Activated CD4-positive, CD25-positive, alpha-beta regulatory T cell (primary cell): ENCODE results near the gene BHLHA9.
"Not testable (repeated sequence)": the region's sequence is repeated elsewhere in the genome, so short reads cannot be mapped to it uniquely, and the experiment has no call there.

Source experiments
- DNase-seq, 4 experiments: peaks; one replicate each; lab custom pipeline; 2025; lab: John Stamatoyannopoulos, UW

BHLHA9 gene

DNA sequence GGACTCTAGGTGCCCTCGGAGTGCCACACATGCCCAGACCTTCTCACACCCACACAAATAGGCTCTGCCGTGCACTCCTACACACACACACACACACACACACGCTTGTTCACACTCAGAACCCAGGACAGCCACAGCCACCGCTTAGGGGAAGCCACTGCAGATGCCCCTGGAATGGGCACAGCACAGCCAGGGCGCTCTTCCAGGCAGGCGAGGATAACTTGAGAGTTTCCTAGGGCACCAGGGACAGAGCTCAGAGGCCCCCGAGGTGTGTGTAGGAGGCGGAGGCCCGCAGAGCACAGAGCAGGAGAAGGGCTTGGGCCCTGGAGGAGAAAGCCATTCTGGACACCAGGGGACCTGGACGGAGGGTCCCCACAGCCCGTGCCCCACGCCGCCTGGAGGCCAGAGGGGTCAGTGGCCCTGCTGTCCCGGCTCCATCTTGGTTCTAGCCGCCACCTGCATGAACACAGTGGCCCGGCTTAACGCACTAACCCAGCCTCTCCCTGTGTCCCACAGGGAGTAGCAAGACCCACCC is 30.2 kb downstream of the BHLHA9 start:
- DNase-seq: no peak

DNA sequence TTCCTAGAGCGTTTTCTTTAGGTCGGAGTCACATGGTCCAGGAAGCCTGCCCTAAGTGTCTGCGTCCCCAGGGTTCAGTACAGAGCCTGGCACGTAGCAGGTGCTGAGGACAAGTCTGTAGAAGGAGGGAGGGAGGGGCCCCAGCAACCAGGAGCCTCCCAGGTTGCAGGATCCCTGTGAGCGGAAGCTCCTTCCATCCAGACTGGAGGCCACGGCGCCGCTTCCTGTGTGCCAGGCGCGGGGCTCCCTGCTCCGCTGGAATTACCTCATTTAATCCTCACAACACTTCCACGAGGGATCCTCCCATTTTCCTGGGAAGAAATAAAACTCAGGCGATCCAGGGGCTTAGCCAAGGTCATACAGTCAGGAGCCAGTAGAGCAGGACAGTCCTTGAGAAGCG is 31.3 kb downstream of the BHLHA9 start:
- no peak for DNase-seq

DNA sequence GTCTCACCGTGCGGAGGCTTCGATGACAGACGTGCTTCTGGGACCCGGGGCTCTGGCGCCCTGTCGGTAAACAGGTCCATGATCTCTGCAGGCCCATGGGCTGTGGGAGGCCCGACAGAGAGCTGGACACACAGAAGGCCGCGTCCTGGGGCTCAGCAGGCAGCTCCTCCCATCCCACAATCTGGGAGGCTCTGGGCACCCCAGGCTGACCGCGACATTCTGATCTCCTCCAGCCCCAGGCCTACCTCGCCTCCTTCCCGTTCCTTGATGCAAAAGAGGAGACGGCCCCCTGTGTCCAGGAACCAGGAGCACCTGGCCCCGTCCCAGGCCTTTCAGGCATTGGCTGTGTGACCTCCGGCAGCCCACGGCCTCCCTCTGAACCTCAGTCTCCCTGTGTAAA is 32.5 kb downstream of the BHLHA9 start:
- no peak for DNase-seq

DNA sequence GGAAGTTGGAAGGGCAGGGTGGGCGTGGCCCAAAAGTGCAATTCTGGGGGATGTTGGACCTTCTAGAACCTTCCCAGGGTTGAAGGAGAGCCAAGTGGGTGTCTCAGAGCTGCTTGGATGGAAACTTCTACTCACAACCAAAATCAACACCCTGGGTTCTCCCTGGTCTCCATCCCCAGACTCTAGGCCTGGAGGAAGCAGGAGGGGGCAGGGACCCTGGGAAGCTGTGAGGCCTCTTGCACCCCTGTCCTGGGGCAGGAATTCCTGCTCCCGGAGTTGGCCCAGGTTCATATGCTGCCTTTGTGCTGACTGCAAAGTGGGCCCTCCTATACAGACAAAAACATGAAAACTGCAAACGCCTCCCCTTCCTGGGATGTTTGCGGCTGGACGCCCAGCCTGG is 34.3 kb downstream of the BHLHA9 start:
- no peak for DNase-seq

DNA sequence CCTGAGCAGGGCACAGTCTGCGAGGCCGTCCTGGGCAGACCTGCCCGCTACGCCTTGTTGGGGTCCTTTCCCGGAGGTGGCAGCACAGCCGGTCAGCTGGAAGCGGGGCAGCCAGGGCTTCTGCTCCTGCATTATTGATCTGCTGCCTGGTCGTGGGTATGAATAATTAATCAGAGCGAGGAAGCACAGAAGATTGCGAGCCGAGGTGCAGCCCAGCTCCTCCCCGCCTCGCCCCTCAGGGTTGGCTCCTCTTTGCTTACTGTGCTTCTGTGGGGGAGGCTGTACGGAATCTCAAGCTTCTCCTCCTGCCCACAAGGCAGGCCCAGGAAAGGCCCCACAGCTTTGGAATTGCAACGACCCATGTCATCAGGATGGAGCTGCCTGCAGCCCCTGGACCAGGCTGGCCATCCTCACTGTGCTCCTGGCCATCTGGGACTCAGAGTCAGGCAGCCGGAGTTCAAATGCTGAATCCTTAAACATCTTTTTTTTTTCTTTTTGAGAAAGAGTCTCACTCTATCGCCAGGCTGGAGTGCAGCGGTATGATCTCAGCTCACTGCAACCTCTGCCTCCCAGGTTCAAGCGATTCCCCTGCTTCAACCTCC is 34.8 kb downstream of the BHLHA9 start:
- no peak for DNase-seq

DNA sequence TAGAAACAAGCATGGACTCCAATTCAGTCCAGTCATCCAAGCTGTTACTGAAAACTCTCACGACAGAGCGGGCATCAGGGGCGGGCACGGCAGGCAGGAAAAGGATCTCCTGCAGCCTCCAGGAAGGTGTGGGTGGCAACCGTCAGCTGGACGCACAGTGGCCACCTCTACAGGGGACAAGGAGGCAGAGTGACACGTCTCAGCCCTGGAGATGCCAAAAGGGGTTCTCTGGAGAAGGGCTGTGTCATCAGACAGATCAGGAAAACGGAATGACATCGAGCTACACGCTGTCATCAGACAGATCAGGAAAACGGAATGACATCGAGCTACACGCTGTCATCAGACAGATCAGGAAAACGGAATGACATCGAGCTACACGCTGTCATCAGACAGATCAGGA is 37.6 kb downstream of the BHLHA9 start:
- DNase-seq: not testable (repeated sequence)

DNA sequence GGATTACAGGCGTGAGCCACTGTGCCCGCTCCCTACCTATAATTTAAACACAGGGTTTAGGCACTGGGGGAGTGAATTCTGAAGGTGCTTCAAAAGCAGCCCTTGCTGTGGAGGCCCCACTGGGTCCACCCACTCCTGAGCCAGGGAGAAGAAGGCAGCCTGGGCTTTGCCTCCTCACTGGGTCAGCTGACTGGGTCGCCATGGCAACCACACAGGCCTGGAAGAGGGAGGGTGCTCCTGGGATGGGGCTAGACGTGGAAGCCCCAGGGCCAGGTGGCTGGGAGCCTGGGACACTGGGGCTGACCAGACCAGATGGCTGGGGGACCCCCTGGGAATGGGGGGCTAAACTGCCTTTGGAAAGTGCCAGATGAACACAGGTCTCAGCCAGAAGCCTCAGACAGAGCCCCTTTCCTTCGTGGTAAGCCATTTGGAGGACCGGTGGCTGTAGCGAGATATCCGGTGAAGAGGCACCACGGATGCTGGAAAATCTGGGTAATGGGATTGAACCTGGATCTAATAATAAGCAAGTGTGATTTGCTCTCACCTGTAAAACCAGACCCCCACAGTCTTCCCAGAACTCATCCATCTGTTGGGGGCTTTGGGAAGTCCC is 42.1 kb downstream of the BHLHA9 start:
- no peak for DNase-seq

DNA sequence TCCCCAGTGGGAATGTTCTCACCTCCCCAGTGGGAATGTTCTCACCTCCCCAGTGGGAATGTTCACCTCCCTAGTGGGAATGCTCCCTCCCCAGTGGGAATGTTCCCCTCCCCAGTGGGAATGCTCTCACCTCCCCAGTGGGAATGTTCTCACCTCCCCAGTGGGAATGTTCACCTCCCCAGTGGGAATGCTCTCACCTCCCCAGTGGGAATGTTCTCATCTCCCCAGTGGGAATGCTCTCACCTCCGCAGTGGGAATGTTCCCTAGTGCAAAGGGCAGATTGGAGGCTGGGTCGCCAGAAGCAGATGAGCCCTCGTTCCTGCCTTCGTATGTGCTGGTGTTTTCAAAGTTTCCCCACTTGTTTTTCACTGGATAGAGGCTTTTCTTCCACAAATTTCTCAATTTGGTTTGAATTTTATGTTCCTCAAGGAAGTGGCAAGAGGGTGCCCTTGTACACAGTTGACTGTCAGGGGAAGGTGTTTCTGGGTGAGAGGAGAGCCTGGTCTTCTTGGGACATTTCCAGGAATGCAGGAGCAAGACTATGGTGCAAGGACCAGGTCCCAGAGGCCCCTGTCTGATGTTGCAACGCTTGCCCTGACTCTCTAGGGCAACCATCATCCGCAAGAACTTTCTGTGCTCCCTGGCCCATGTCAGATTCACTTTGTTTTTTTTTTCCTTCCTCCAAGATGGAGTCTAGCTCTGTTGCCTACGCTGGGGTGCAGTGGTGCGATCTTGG is 43.2 kb downstream of the BHLHA9 start:
- DNase-seq: no peak

DNA sequence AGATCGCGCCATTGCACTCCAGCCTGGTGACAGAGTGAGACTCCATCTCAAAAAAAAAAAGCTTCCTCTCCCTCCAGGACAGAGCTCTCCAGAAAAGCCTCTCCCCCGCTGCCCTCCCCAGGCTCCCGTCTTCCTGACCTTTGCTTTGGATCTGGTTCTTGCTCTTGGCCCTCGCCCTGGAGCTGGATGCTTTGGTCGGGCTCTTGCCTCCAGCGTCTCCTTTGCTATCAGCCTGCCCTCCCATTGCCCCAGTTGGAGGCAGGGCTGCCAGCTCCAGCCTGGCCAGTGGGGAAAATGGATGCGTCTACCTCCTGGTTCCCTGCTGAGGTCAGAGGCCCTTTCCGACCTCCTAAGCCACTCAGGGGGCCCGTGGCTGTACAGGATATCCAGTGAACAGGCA is 45.2 kb downstream of the BHLHA9 start:
- DNase-seq: no peak

DNA sequence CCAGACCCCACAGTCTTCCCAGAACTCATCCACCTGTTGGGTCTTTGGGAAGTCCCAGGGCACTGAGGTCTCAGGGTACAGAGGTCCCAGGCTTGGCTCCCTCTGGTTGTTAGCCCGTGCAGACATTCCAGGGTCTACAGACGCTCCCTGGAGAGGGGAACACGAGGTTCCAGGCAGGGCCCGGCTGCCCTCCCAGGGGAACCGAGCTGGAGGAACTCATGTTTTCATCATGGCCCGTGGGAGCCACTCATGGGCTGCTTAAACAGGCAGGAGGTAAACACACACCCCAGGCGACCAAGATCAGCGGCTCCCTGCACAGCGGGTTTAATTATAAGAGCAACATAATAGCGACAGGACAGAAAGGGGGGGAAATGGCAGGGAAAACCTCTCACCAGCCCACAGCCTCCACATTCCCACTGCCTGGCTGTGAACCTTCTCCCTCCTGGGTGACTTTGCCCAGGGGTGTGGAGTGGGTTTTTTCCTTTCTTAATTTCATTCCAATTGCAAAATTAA is 45.7 kb downstream of the BHLHA9 start:
- no peak for DNase-seq
